Gastroesophageal sphincter (tissue), 4 donors: ENCODE measurements around the gene MYCBP2. TPM values are rescaled to one million over a fixed set of nuclear protein-coding genes. Genes with fewer than 3 reads are reported as not detected.

Experiments
- ATAC-seq: fragments of 150-250 bp; one replicate; pipeline ENCODE4 v1.9.1; 2016; ENCODE audit warnings: mild to moderate bottlenecking, moderate library complexity
- H3K27ac ChIP-seq, 4 donors: fragments of 200-600 bp; sonication (generic) in 3 of 4; 1 replicate in 3 of 4; 2 replicates in 1 of 4; pipeline ENCODE4 v1.5.1; 2016 to 2019
- H3K27me3 ChIP-seq: fragments of 200-600 bp; sonication (generic); one replicate; pipeline ENCODE4 v1.5.1; 2019
- H3K36me3 ChIP-seq, 2 donors: fragments of 200-600 bp; sonication (generic); one replicate each; pipeline ENCODE4 v1.5.1; 2019; ENCODE audit warnings: control low read depth in 1 of 2
- H3K4me1 ChIP-seq, 3 donors: fragments of 200-600 bp; sonication (generic); 1 replicate in 2 of 3; 2 replicates in 1 of 3; pipeline ENCODE4 v1.5.1; 2016 to 2019; ENCODE audit warnings: control low read depth in 2 of 3
- H3K4me3 ChIP-seq, 2 donors: fragments of 200-600 bp; sonication (generic); one replicate each; pipeline ENCODE4 v1.5.1; 2019; ENCODE audit warnings: mild to moderate bottlenecking in 1 of 2, moderate library complexity in 1 of 2
- H3K9me3 ChIP-seq, 3 donors: fragments of 200-600 bp; sonication (generic); one replicate each; pipeline ENCODE4 v1.5.1; 2017 to 2019; ENCODE audit warnings: control low read depth in 2 of 3
- CTCF ChIP-seq, 4 experiments: fragments of 200-600 bp in 2 of 4; fragments of 450-650 bp in 2 of 4; sonication (generic) in 1 of 4; IDR thresholded peaks; one replicate each; pipeline ENCODE4 v1.5.1; 2017 to 2019; ENCODE audit warnings: antibody characterized with exemption in 4 of 4, mild to moderate bottlenecking in 2 of 4, moderate library complexity in 2 of 4
- EP300 ChIP-seq: sonication (generic); formaldehyde crosslinking; IDR thresholded peaks from one replicate; pipeline ENCODE4 v1.6.1; 2017; ENCODE audit warnings: antibody characterized with exemption, mild to moderate bottlenecking
- POLR2A ChIP-seq, 2 donors: fragments of 450-650 bp; IDR thresholded peaks; one replicate each; pipeline ENCODE4 v1.6.1; 2017; ENCODE audit warnings: antibody characterized with exemption in 2 of 2, mild to moderate bottlenecking in 2 of 2, moderate library complexity in 1 of 2
- POLR2AphosphoS5 ChIP-seq: sonication (generic); formaldehyde crosslinking; IDR thresholded peaks from one replicate; pipeline ENCODE4 v1.6.1; 2017; ENCODE audit warnings: antibody characterized with exemption
- WGBS, 2 donors: methylation state at CpG; one replicate each; pipeline ENCODE4 v1.1.5; 2018; ENCODE audit warnings: low coverage in 1 of 2; 5-methylcytosine and 5-hydroxymethylcytosine counted together
- total RNA-seq, 4 donors: library from RNA; depleted of rRNA; stranded (reverse); fragments of >200 nt; gene quantifications; one replicate each; pipeline ENCODE4 v1.1.0, GENCODE V29; 2016

Gene MYCBP2
- total RNA-seq, 4 donors from 2014 or later, result 116 to 148 (median 119) TPM

GRCh38 chr13:77026255-77026860 lies 300.5 kb downstream of the MYCBP2 start:
- peaks cover 10 to 50% (median 14%) of the 10 kb centered on the region in 3 donors for H3K4me1 ChIP-seq
- 0% methylated on average over 6 to 7 of the region's 62 CpGs for WGBS, 2 donors
- H3K36me3 ChIP-seq, result no peaks in the 10 kb centered on the region
- TF ChIP-seq POLR2A (IDR thresholded peaks at IDR 0.05), result peak in 1 of 2 donors; percentile 17
- peak; percentile 72 for TF ChIP-seq POLR2AphosphoS5
- no peak for TF ChIP-seq EP300
- peak in 1 of 4 experiments; percentile 17 for TF ChIP-seq CTCF (IDR thresholded peaks at IDR 0.05)
- peak; percentile 79 for ATAC-seq
- H3K27ac ChIP-seq, result peak overlapping the region; percentile 87 to 100 (median 100)
- H3K27me3 ChIP-seq, result no peaks in the 10 kb centered on the region
- no peaks in the 10 kb centered on the region for H3K9me3 ChIP-seq
- peak overlapping the region; percentile 72 to 88 for H3K4me3 ChIP-seq

DNA sequence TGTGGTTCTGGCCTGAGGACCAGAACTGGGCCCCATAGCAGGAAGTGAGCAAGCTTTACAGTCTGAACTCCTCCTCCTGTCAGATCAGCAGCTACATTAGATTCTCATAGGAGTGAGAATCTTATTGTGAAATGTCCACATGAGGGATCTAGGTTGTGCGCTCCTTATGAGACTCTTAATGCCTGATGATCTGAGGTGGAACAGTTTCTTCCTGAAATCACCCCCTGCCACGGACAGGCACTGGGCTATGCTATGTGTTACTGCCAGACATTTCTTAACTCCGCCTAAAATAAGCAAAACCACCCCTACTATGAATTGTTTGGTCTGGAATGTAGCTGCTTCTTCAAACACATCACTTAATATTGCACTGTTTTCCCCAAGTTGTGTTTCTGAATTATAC lies 304.6 kb downstream of the MYCBP2 start:
- Histone ChIP-seq H3K4me1 (peaks cover 19 to 77% (median 26%) of the 10 kb centered on the region in 3 donors), H3K9me3 (no peaks in the 10 kb centered on the region), H3K27me3 (no peaks in the 10 kb centered on the region), H3K27ac (peak overlapping the region; percentile 20 to 67 (median 26)), H3K4me3 (no peak overlapping the region), H3K36me3 (peaks cover 0 to 11% of the 10 kb centered on the region in 2 donors)
- ATAC-seq, result no peak
- WGBS, 2 donors, result 26 to 39% methylated on average over 3 of the region's 3 CpGs
- TF ChIP-seq CTCF (IDR thresholded peaks at IDR 0.05) (no peak), POLR2AphosphoS5 (no peak), POLR2A (IDR thresholded peaks at IDR 0.05) (no peak), EP300 (no peak)

GRCh38 chr13:77019756-77020155 lies 307.1 kb downstream of the MYCBP2 start:
- TF ChIP-seq POLR2A (IDR thresholded peaks at IDR 0.05) (no peak), POLR2AphosphoS5 (no peak), CTCF (IDR thresholded peaks at IDR 0.05) (no peak), EP300 (no peak)
- H3K4me3 ChIP-seq, result no peak overlapping the region
- no peaks in the 10 kb centered on the region for H3K27me3 ChIP-seq
- H3K36me3 ChIP-seq, result peaks cover under 1 to 34% of the 10 kb centered on the region in 2 donors
- no peak overlapping the region for H3K27ac ChIP-seq
- H3K4me1 ChIP-seq, result peaks cover 30 to 96% (median 32%) of the 10 kb centered on the region in 3 donors
- ATAC-seq, result no peak
- H3K9me3 ChIP-seq, result no peaks in the 10 kb centered on the region

DNA sequence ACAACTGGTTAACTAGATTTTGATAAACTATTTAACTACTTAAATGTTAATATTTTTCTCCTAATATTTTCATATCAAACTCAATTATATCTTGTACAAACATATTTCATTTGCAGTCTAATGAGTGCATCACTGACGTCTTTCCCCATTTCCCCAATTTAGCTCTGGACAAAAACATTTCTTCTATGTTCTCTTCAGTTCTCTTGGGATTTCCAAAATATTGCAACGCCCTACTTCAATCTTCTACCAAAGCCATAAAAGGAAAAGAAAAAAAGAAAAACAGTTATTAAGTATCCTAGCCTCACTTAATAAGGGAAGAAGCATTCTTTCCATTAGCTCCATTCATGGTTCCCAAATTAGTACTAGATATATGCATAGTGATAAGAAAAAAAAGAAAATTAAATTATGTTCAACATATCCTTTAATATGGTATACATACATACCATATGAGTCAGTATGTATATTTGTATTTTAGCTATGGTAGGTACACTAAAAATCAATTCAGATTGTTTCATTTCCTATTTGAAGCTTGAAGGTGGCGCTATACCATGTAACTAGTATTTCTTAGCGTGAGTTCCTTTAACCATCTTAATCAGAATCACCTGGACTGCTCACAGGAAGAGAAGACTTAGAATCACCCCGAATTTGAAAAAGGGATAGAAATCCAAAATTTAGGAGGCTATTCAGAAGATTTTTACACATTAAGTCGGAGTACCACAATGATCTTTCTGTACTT lies 309.8 kb downstream of the MYCBP2 start:
- Histone ChIP-seq H3K9me3 (no peaks in the 10 kb centered on the region), H3K36me3 (peaks cover 4 to 61% of the 10 kb centered on the region in 2 donors), H3K4me3 (no peak overlapping the region), H3K27me3 (no peaks in the 10 kb centered on the region), H3K4me1 (peaks cover 27 to 87% (median 28%) of the 10 kb centered on the region in 3 donors), H3K27ac (peak overlapping the region in 3 of 4 donors; percentile 43 to 65 (median 63))
- WGBS, 2 donors, result 83% methylated on average over 6 of the region's 6 CpGs
- TF ChIP-seq POLR2A (IDR thresholded peaks at IDR 0.05) (no peak), EP300 (no peak), POLR2AphosphoS5 (no peak), CTCF (IDR thresholded peaks at IDR 0.05) (no peak)
- peak; percentile 60 for ATAC-seq
